ENCODE measurements around the gene OR51B6.
"Not testable (repeated sequence)": the region's sequence is repeated elsewhere in the genome, so short reads cannot be mapped to it uniquely, and the experiment has no call there.

The OR51B6 gene

DNA sequence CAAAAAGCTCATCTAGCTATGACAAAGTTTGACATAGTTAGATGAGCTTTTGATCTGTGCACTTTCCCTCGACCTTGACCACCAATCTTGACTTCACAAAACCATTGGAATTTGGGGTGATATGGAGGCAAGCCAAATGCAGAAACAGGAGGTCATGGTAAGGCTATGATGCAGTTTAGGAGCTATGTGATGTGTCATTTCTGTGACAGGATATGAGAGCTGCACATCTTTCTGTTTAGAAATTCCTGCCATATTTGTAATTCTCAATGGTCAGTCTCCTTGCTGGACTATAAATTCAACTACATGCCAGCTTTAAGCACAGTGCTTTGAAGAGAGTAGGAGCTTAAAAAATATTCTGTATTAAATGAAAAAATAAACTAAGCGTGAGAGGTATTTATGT is 12.9 kb downstream of the OR51B6 start:
- DNase-seq (ENCODE audit: low read depth) = no peak

DNA sequence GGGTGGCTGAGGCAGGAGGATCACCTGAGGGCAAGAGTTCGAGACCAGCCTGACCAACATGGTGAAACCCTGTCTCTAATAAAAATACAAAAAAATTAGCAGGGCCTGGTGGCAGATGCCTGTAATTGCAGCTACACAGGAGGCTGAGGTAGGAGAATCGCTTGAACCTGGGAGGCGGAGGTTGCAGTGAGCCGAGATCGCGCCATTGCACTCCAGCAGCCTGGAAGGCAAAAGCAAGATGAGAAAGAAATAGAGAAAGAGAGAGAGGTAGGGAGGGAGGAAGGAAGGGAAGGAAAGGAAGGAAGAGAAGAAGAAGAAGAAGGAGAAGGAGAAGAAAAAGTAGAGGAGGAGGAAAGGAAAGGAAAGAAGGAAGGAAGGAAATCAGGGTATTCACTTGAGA is 15.1 kb downstream of the OR51B6 start:
- not testable (repeated sequence) for DNase-seq (ENCODE audit: low read depth)

DNA sequence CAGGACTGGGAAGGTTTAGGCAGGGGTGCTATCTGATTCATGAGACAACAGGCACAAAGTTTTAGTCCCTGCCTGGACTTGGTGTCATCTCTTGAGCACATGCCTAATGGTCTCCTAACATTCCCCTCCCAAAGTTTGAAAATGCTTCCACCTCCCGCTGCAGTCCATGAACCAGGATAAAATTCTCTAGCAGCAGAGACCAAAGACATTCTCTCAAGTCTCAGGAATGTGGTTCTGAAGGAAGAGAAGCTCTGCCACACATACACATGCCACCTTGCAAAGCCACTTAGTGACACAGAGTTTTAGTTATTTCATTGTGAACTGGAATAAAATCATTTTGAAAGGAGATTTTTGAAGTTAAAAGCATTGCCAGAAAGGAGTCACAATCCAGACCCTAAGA is 15.5 kb downstream of the OR51B6 start:
- no peak for DNase-seq (ENCODE audit: low read depth)

DNA sequence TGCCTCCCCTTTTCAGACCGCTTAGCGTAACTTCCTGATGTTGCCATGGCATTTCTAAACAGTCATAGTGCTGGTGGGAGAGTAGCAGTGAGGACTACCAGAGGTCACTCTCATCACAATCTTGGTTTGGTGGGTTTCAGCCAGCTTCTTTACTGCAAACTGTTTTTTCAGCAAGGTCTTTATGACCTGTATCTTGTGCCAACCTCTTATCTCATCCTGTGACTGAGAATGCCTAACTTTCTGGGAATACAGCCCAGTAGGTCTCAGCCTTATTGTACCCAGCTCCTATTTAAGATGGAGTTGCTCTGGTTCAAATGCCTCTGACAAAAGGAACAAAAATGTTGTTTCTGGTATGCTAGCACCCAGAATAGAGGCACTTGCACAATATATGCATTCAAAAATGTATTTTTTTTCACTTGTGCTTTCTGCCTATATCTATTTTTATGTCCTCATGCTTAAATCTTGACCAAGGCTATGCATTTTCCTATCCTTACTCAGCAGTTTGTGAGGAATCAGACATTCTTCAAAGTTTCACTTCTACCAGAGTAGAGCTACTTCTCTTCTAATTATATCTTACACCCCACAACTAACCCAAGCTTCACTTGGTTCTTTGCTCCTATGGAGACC is 16.3 kb downstream of the OR51B6 start:
- DNase-seq (ENCODE audit: low read depth) = no peak

DNA sequence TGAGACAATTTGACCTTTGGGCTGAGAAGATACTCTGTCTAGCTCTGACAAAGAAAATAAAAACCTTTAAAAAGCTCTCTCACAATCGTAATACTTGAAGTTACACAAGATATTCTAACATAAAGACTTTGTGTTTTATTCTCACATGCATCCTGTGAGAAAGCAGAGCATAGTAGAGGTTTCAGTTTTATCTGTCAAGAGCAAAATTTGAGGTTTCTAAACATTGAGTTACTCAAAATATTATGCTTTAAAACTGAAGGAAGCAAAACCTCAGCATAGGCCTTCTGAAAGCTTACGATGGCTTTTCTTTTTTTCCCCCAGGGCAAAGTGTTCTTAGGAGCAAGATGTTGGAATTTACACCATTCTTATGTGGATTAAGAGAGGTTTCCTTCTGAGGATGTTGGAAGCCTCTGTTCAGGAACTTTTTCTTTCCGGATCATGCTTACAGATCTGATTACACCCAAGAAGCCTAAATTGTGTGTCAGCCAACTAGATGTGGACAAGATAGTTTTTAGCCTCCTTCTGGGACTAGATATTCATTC is 17.3 kb downstream of the OR51B6 start:
- no peak for DNase-seq (ENCODE audit: low read depth)

- no peak for DNase-seq (ENCODE audit: low read depth)
These were observed 18.5 kb downstream of the OR51B6 start for GRCh38 chr11:5369789-5370188.

- DNase-seq (ENCODE audit: low read depth) = no peak
These were observed 29.5 kb downstream of the OR51B6 start for GRCh38 chr11:5380740-5381342.

- DNase-seq (ENCODE audit: low read depth) = no peak
These were observed 32.3 kb downstream of the OR51B6 start, which contains the start of gene OR51M1 for GRCh38 chr11:5383576-5383975. Gene OR51M1, plus strand, starts transcription at chr11:5383812. Its CDS starts 5,587 bp downstream, at chr11:5389399.

GRCh38 chr11:5384335-5384734 is 33.0 kb downstream of the OR51B6 start:
- DNase-seq (ENCODE audit: low read depth) = no peak

GRCh38 chr11:5390210-5390609 is 38.9 kb downstream of the OR51B6 start:
- no peak for DNase-seq (ENCODE audit: low read depth)

DNA sequence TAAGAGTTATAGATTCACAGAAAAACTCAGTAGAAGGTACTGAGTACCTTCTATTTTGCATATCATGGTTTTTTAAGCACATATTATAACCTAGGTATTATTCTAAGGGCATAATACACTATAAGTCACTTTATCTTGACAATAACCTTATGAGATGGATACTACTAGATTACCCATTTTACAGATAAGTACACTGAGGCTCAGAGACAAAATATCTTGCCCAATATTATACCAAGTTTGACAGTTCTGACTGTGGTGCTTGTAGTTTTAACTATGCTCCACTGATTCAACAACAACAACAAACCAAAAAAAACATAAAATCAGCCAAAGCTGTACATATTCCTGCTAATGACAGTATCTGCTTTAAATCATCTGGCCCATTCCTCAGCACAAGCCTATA is 42.8 kb downstream of the OR51B6 start:
- no peak for DNase-seq (ENCODE audit: low read depth)

- no peak for DNase-seq (ENCODE audit: low read depth)
These were observed 47.6 kb downstream of the OR51B6 start for GRCh38 chr11:5398936-5399335.
